ENCODE measurements around the gene SMCO3. TPM values are rescaled to one million over a fixed set of nuclear protein-coding genes. Genes with fewer than 3 reads are reported as not detected.

The SMCO3 gene
- polyA plus RNA-seq, 1 donor from 2014 or later, result 2.7 TPM

DNA sequence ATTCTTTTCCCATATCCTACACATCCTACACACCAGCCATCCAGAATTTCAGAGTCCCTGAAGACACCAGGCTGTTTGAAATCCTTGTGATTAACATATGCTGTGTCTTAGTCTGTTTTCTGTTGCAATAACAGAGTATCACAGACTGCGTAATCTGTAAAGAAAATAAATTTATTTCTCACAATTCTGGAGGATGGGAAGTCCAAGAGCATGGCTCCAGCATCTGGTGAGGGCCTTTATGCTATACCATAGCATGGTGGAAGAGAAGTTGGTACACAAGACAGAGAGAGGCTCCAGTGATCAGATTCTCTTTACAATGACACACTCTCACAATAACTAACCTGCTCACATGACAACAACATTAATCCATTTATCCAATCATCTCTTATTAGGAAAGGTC, 25.3 kb upstream of the SMCO3 start:
- H3K79me2 ChIP-seq (replicated peaks; ENCODE audit: insufficient read depth, low read length), result no peaks in the 10 kb centered on the region
- TF ChIP-seq POLR2AphosphoS5 (IDR thresholded peaks at IDR 0.05), result no peak
- TF ChIP-seq, protein P1, sequence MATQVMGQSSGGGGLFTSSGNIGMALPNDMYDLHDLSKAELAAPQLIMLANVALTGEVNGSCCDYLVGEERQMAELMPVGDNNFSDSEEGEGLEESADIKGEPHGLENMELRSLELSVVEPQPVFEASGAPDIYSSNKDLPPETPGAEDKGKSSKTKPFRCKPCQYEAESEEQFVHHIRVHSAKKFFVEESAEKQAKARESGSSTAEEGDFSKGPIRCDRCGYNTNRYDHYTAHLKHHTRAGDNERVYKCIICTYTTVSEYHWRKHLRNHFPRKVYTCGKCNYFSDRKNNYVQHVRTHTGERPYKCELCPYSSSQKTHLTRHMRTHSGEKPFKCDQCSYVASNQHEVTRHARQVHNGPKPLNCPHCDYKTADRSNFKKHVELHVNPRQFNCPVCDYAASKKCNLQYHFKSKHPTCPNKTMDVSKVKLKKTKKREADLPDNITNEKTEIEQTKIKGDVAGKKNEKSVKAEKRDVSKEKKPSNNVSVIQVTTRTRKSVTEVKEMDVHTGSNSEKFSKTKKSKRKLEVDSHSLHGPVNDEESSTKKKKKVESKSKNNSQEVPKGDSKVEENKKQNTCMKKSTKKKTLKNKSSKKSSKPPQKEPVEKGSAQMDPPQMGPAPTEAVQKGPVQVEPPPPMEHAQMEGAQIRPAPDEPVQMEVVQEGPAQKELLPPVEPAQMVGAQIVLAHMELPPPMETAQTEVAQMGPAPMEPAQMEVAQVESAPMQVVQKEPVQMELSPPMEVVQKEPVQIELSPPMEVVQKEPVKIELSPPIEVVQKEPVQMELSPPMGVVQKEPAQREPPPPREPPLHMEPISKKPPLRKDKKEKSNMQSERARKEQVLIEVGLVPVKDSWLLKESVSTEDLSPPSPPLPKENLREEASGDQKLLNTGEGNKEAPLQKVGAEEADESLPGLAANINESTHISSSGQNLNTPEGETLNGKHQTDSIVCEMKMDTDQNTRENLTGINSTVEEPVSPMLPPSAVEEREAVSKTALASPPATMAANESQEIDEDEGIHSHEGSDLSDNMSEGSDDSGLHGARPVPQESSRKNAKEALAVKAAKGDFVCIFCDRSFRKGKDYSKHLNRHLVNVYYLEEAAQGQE (IDR thresholded peaks at IDR 0.05; ENCODE audit: borderline replicate concordance), result no peak
- TF ChIP-seq, protein P2, sequence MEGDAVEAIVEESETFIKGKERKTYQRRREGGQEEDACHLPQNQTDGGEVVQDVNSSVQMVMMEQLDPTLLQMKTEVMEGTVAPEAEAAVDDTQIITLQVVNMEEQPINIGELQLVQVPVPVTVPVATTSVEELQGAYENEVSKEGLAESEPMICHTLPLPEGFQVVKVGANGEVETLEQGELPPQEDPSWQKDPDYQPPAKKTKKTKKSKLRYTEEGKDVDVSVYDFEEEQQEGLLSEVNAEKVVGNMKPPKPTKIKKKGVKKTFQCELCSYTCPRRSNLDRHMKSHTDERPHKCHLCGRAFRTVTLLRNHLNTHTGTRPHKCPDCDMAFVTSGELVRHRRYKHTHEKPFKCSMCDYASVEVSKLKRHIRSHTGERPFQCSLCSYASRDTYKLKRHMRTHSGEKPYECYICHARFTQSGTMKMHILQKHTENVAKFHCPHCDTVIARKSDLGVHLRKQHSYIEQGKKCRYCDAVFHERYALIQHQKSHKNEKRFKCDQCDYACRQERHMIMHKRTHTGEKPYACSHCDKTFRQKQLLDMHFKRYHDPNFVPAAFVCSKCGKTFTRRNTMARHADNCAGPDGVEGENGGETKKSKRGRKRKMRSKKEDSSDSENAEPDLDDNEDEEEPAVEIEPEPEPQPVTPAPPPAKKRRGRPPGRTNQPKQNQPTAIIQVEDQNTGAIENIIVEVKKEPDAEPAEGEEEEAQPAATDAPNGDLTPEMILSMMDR (IDR thresholded peaks at IDR 0.05; ENCODE audit: poor library complexity, severe bottlenecking), result no peak
- TF ChIP-seq RAD21 (conservative IDR thresholded peaks at IDR 0.05), result no peak
- no peak for TF ChIP-seq SMC3 (conservative IDR thresholded peaks at IDR 0.05; ENCODE audit: poor library complexity)
- no peak for TF ChIP-seq EP300 (conservative IDR thresholded peaks at IDR 0.05; ENCODE audit: poor library complexity, severe bottlenecking)
- no peak for TF ChIP-seq MXI1 (conservative IDR thresholded peaks at IDR 0.05; ENCODE audit: poor library complexity, severe bottlenecking)
- no peak for TF ChIP-seq TAF1 (IDR thresholded peaks at IDR 0.05; ENCODE audit: low read depth)
- no peak for TF ChIP-seq EZH2 (IDR thresholded peaks at IDR 0.05; ENCODE audit: borderline replicate concordance, insufficient read depth, low read length, poor library complexity, severe bottlenecking)
- no peak overlapping the region for H2AFZ ChIP-seq (ENCODE audit: low read depth, low read length)
- no peaks in the 10 kb centered on the region for H3K27me3 ChIP-seq (ENCODE audit: insufficient read depth, low read depth, low read length)
- H3F3A ChIP-seq (ENCODE audit: insufficient read depth, low read length, poor library complexity, severe bottlenecking), result no peaks in the 10 kb centered on the region
- H3K9me2 ChIP-seq (ENCODE audit: insufficient read depth, low read length), result no peaks in the 10 kb centered on the region
- H4K20me1 ChIP-seq (ENCODE audit: insufficient read depth), result no peaks in the 10 kb centered on the region
- H3K4me3 ChIP-seq (ENCODE audit: low read length), result no peak overlapping the region
- no peak overlapping the region for H3K27ac ChIP-seq (ENCODE audit: low read length)
- H3K9me3 ChIP-seq (ENCODE audit: low read length), result no peaks in the 10 kb centered on the region
- no peaks in the 10 kb centered on the region for H3K36me3 ChIP-seq (ENCODE audit: insufficient read depth, low read length)
- H3K9ac ChIP-seq (ENCODE audit: low read length), result no peak overlapping the region
- no peak overlapping the region for H3K4me2 ChIP-seq (ENCODE audit: low read length)

DNA sequence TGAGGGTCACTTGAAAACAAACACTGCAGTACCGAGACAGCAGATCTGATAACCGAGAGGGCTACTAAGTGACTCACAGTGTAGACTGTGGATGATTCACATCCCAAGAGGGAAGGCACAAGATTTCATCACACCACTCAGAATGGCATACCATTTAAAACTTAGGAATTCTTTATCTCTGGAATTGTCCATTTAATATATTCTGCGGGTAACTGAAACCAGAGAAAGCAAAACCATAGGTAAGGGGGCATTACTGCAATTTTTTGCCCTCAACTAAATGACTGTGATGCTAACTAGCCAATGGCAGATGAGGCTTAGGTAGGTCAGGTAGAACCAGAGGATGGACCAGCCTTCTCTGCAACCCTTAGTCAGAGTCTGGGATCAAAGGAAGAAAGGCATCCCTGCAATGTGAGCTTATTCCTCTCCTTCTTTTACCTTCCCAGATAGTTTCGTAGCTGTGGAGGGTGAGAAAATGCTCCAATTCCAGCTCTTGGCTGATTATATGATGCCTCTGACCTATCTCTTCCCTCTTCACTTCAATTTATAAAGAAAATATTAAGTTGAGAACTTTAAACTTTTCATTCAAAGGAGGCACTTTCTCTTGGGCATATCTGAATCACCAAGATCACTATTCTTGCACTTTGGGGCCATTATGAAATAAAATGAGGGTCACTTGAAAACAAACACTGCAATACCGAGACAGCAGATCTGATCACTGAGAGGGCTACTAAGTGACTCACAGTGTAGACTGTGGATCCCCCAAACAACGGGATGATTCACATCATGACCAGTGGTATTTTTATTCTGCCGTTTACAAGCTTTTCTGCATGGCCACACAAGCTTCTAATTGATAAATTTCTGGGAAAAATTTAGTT, 22.6 kb upstream of the SMCO3 start:
- Histone ChIP-seq H3K4me2 (ENCODE audit: low read length) (no peak overlapping the region), H2AFZ (ENCODE audit: low read depth, low read length) (no peak overlapping the region), H3K9ac (ENCODE audit: low read length) (no peak overlapping the region)

More for the DNA sequence above, 22.6 kb upstream of the SMCO3 start:
- Histone ChIP-seq H4K20me1 (ENCODE audit: insufficient read depth) (no peaks in the 10 kb centered on the region), H3K27ac (ENCODE audit: low read length) (no peak overlapping the region), H3K79me2 (replicated peaks; ENCODE audit: insufficient read depth, low read length) (no peaks in the 10 kb centered on the region), H3K9me3 (ENCODE audit: low read length) (no peaks in the 10 kb centered on the region), H3F3A (ENCODE audit: insufficient read depth, low read length, poor library complexity, severe bottlenecking) (no peaks in the 10 kb centered on the region), H3K4me3 (ENCODE audit: low read length) (no peak overlapping the region), H3K36me3 (ENCODE audit: insufficient read depth, low read length) (no peaks in the 10 kb centered on the region), H3K27me3 (ENCODE audit: insufficient read depth, low read depth, low read length) (no peaks in the 10 kb centered on the region), H3K9me2 (ENCODE audit: insufficient read depth, low read length) (no peaks in the 10 kb centered on the region)
- TF ChIP-seq EZH2 (IDR thresholded peaks at IDR 0.05; ENCODE audit: borderline replicate concordance, insufficient read depth, low read length, poor library complexity, severe bottlenecking) (no peak), TAF1 (IDR thresholded peaks at IDR 0.05; ENCODE audit: low read depth) (no peak), SMC3 (conservative IDR thresholded peaks at IDR 0.05; ENCODE audit: poor library complexity) (no peak)
- TF ChIP-seq, protein P1 (IDR thresholded peaks at IDR 0.05; ENCODE audit: borderline replicate concordance), result no peak
